GM10266 (cell line): ENCODE measurements around the gene HUNK.

Source experiments
- DNase-seq: peaks from one replicate; pipeline ENCODE4 v3.0.0; 2012; ENCODE audit errors: extremely low spot score
- TF ChIP-seq, protein P1 (sequence below): IDR thresholded peaks from 2 replicates; pipeline ENCODE4 v1.5.1; 2012; ENCODE audit warnings: mild to moderate bottlenecking, low read depth; ENCODE audit not compliant: control insufficient read depth, insufficient read depth; ENCODE audit errors: missing control alignments

HUNK gene

DNA sequence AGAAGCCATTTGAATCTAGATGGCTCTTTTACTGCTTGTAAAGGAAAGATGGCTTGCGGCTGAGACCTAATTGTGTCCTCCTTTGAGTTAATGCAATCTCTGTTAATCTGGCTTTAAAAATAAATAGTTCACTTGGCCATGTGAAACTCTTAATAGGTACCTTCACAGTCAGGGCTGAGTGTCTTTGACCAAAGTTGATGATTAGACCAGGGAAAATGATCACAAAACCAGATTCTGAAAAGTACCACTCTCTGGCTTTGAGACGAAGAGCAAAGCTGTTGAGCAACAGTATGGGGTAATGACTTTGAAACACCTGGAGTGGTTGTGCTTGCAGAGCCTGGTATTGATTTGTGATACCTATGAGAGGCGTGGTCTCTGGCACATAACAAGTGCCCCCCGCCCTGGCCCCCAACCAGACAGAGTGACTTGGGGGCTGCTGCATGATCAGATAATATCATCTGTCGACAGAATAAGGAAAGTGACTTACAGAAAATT is 4.7 kb downstream of the HUNK start:
- no peak for DNase-seq
- TF ChIP-seq, protein P1, sequence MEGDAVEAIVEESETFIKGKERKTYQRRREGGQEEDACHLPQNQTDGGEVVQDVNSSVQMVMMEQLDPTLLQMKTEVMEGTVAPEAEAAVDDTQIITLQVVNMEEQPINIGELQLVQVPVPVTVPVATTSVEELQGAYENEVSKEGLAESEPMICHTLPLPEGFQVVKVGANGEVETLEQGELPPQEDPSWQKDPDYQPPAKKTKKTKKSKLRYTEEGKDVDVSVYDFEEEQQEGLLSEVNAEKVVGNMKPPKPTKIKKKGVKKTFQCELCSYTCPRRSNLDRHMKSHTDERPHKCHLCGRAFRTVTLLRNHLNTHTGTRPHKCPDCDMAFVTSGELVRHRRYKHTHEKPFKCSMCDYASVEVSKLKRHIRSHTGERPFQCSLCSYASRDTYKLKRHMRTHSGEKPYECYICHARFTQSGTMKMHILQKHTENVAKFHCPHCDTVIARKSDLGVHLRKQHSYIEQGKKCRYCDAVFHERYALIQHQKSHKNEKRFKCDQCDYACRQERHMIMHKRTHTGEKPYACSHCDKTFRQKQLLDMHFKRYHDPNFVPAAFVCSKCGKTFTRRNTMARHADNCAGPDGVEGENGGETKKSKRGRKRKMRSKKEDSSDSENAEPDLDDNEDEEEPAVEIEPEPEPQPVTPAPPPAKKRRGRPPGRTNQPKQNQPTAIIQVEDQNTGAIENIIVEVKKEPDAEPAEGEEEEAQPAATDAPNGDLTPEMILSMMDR: no peak

DNA sequence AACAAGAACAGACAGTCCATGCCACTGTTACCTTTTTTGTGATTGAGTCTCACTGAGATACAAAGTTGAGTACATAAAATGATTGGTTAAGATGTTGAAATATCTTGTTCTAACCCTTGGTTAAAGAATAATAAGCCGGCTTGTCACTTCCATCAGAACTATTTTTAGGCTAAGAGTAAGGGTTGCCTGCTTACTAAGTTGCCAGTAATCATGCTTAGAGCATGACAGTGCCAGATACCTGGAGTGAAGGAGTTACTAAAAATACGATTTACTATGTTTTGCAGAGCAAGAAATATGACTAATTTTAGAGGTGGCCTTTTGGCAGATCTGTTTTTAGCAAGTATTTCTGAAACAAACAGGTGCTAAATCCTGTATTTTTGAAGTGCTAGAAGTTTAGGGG is 6.0 kb downstream of the HUNK start:
- no peak for DNase-seq
- TF ChIP-seq, protein P1: no peak

DNA sequence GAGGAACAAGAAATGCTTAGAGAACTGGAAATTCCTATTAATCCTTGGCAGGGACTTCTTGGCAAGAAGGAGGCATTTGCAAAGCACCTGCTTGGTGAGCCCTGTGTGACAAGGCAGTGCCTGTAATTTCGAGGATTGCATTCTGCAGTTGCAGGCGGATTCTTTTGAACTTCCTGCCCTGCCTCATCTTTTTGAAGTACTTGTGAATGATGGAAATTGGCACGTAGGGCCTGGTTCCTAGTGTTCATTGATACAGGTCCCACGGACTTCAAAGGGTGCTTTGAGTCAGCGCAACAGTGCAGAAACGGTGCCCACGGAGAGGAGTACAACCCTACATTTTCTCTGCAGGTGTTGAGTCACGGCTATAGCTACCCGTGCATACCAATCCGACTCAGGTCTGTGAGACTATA is 6.4 kb downstream of the HUNK start:
- DNase-seq: no peak
- TF ChIP-seq, protein P1: no peak

DNA sequence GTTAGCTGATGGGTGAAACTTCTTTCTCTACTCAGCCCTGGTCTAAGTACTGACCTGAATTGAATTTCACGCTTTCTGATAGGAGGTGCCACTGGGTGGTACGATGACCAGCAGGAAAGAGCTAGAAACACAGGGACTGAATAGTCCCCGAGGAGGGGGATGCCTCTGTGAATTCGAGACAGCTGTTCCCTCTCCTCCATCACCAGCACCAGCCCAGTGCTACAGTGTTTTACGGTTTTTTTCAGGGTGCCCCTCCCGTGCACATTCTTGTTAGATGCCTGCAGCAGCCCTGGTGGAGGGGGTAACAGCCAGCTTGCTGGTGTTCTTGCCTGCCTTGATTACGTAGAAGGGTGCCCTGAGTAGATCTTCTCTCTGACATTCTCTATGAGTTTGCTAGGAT is 7.1 kb downstream of the HUNK start:
- TF ChIP-seq, protein P1: no peak
- no peak for DNase-seq

DNA sequence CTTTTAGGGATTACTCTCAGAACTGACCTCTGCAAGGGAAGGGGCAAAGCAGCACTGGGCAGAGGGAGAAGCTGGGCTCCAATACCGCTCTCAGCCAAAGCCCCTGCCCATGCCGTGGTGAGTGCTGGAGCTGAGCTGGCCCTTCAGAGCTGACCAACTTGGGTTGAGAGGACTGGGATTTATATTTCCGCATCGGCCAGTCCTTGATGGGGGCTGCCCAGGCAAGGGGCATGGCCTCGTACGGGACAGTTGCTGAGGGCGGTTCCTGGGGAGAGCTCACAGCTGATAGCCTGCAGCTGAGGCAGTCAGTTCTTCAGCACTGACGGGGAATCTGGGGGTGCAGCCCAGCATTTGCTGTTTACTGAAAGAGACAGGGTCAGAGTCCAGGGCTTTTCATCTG is 8.0 kb downstream of the HUNK start:
- TF ChIP-seq, protein P1: no peak
- DNase-seq: no peak

DNA sequence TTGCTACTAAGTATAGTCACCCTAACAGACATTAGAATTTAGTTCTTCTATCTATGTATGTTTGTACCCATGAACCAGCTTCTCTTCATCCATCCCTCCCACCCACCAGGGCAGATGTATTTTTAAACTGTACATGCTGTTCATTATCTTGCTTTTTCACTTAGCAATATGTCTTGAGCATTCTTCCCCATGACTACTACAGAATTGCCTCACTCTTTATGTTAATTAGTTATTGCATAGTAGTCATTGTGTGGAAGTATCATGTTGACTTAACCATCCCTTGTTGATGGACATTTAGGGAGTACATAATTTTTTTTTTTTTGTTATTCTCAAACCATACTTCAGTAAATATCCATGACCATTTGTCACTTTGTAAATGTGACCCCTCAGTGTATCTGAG is 9.9 kb downstream of the HUNK start:
- DNase-seq: no peak
- TF ChIP-seq, protein P1: no peak

DNA sequence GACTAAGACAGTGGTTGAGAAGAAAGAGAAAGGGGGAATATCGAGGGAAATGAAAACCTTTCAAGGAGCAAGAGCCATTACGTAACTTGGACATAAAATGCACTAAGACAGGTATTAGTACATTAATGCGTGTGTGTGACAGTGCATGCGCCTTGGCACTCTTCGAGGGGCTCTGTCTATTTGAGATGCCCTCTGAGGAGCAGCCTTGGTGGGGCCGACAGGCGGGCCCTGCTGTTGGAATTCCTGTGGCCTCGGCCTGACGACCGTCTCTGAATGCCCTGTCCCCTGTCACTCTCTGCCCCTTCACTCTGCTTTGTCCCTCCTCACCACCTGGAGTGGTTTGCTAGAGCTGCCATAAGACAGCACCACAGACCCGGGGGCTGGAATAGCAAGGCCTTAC is 12.3 kb downstream of the HUNK start:
- TF ChIP-seq, protein P1: no peak
- DNase-seq: no peak

DNA sequence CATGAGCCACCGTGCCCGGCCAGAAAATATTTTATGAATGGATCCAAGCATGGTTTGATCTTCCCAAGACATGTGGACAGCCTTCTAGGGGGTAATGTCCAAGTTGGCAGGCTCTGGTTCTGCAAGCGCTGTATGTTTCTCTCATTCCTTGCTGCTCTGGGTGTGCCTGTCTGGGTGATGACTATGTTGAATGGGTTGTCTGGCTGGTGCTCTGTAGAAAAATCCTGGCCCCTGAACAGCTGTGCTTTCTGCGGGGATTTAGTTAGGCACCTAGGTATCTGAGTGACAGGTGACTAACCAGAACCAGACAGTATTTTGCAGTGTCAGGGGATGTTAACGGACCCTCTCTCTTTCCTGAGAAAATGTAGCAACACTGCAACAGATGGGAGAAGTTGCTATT is 14.1 kb downstream of the HUNK start:
- no peak for DNase-seq

More for the DNA sequence above, 14.1 kb downstream of the HUNK start:
- TF ChIP-seq, protein P1: no peak
